Loucy (cell line): Measurements from ENCODE around the gene NPFFR1.

Experiments
- EZH2phosphoT487 ChIP-seq: fragments of 200-600 bp; IDR thresholded peaks from 2 replicates; pipeline ENCODE4 v1.6.1; 2018; ENCODE audit warnings: antibody characterized with exemption, mild to moderate bottlenecking, moderate library complexity, borderline replicate concordance
- TF ChIP-seq, protein P1 (sequence below): fragments of 200-600 bp; sonication (generic); conservative IDR thresholded peaks from 2 replicates; pipeline ENCODE4 v1.5.1; 2014; ENCODE audit warnings: mild to moderate bottlenecking, antibody characterized with exemption, low read length

DNA sequence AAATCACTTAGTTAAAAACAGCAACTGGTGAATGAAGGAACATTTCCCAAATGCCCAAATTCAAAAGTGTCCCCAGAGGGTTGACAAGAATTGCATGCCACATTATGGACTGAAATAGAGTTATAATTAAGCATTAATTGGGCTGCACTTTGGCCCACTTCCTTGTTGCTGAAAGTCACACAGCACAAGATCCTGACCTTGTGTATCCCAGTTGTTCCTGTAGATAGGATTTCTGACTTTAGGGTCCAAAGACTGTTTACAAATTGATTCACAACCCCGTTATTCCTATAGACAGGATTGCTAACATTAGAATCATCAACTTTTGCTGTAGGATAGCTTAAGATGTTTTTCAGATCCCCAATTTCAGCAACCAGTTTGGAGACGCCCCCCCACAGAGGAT lies 31.5 kb upstream of the NPFFR1 start:
- TF ChIP-seq, protein P1, sequence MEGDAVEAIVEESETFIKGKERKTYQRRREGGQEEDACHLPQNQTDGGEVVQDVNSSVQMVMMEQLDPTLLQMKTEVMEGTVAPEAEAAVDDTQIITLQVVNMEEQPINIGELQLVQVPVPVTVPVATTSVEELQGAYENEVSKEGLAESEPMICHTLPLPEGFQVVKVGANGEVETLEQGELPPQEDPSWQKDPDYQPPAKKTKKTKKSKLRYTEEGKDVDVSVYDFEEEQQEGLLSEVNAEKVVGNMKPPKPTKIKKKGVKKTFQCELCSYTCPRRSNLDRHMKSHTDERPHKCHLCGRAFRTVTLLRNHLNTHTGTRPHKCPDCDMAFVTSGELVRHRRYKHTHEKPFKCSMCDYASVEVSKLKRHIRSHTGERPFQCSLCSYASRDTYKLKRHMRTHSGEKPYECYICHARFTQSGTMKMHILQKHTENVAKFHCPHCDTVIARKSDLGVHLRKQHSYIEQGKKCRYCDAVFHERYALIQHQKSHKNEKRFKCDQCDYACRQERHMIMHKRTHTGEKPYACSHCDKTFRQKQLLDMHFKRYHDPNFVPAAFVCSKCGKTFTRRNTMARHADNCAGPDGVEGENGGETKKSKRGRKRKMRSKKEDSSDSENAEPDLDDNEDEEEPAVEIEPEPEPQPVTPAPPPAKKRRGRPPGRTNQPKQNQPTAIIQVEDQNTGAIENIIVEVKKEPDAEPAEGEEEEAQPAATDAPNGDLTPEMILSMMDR: no peak
- TF ChIP-seq EZH2phosphoT487: no peak
